Fibroblast of peridontal ligament (primary cell): ENCODE measurements around the gene SCN1B.
"Not testable (repeated sequence)": the region's sequence is repeated elsewhere in the genome, so short reads cannot be mapped to it uniquely, and the experiment has no call there.

Source experiments
- DNase-seq: peaks from one replicate; pipeline ENCODE4 v3.0.0-alpha.2; 2010; ENCODE audit errors: extremely low read depth

Gene SCN1B

DNA sequence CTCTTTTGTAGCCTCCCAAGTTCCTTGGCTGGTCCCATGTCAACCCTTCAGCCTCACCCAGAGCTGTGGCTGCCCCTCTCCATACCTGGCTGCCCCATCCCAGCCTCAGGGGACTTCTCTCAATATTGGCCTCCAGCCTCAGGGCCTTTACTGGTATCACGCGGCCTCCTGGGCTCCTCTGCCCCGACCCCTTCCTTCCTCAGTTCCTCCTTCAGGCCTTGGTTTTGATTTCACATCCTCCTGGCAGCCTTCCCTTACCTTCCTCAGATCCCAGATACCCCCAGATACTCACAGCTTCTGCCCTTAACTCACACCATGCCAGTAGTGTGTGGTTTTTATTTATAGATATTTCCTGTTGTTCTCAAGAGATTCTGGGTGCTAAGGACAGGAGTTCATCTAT, 12.8 kb upstream of the SCN1B start:
- DNase-seq, result no peak

- no peak for DNase-seq
Observed at GRCh38 chr19:35018379-35018778, 11.9 kb upstream of the SCN1B start.

GRCh38 chr19:35019144-35019543, 11.1 kb upstream of the SCN1B start:
- DNase-seq, result no peak

DNA sequence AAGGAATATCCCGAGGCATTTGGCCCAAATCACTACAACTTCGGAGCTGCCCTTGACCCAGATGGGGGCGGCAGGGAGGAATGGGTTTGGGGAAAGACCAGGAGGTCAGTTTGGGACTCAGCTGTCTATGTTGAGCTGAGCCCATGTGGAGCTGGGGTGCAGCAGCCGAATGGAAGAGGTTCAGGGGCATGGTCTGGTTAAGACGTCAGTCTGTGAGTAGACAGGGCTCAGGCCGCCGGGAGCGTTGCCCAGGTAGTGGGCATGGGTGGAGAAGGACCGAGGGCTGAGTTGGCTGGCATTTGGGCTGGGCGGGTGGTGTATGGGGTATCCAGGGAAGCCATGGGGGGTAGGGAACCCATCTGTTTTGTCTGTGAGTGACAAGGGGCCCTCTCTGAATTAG, 9.3 kb upstream of the SCN1B start:
- DNase-seq, result no peak

- DNase-seq, result no peak
Observed at GRCh38 chr19:35021596-35021995, 8.7 kb upstream of the SCN1B start.

- no peak for DNase-seq
Observed at GRCh38 chr19:35022460-35022859, 7.8 kb upstream of the SCN1B start.

DNA sequence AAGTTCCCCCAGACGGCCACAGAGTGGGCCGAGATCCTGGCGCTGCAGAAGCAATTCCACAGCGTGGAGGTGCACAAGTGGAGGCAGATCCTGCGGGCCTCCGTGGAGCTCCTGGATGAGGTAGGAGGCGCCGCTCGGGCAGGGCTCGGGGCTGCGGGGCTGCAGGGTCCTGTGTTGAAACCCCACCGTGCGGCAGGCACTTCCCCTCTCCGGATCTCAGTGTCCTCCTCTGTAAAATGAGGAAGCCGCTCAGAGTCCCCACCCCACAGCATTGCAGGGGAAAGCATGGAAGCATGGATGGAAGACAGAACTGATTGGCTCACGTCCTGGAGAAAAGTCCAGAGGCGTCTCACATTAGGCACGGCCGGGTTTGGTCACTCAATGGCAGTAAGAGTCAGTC, 6.8 kb upstream of the SCN1B start:
- DNase-seq, result no peak

- no peak for DNase-seq
Observed at GRCh38 chr19:35024095-35024494, 6.2 kb upstream of the SCN1B start.

DNA sequence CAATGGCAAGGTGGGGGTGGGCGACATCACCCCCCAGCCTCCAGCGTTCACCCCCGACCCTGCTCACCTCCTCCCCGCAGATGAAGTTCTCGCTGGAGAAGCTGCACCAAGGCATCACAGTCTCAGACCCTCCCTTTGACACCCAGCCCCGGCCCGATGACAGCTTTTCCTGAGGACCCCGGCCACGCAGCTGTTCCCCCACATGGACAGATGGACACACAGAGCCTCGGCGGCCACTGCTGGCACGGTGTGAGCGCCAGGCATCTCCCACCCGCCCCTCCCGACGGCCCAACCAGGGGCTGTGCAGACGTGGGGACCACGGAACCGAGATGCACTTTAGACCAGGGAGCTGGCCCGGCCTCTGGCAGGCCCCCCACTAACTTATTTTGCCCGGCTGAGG, 4.3 kb upstream of the SCN1B start:
- DNase-seq, result no peak

- no peak for DNase-seq
Observed at GRCh38 chr19:35026418-35026817, 3.9 kb upstream of the SCN1B start.

DNA sequence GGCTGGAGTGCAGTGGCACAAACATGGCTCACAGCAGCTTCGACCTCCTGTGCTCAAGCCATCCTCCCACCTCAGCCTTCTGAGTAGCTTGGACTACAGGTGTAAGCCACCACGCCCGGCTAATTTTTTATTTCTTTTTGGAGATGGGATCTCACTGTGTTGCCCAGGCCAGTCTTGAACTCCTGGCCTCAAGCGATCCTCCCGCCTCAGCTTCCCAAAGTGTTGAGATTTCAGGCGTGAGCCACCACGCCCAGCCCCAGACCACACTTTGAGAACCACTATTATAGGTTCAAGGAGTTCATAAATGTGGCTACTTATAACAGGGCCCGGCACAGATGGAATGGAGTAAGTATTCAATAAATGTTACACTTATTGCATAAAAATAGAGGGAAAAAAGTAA, 3.3 kb upstream of the SCN1B start:
- no peak for DNase-seq

GRCh38 chr19:35027851-35028599, 2.2 kb upstream of the SCN1B start:
- peak; percentile 44 for DNase-seq

DNA sequence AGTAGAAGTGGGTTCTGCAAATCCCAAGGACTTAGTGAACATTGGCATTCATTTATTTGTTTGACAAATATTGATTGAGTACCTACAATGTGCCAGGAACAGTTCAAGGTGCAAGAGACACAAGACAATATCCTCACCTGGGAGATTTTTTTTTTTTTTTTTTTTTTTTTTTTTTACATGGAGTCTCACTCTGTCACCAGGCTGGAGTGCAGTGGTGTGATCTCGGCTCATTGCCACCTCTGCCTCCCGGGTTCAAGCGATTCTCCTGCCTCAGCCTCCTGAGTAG, 1.7 kb upstream of the SCN1B start:
- not testable (repeated sequence) for DNase-seq

DNA sequence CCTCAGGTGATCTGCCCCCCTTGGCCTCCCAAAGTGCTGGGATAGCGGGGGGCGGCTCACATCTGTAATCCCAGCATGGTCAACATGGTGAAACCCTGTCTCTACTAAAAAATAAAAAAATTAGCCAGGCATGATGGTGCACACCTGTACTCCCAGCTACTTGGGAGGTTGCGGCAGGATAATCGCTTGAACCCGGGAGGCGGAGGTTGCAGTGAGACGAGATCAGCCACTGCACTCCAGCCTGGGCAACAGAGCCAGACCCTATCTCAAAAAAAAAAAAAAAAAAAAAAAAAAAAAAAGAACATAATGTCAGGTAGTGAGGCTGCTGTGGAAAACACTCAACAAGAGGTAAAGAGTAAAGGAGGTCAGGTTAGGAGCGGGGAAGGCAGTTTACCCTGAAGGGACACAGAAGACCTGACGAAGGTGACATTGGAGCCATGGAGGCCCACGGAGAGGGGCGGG, 964 bp upstream of the SCN1B start:
- DNase-seq, result not testable (repeated sequence)

DNA sequence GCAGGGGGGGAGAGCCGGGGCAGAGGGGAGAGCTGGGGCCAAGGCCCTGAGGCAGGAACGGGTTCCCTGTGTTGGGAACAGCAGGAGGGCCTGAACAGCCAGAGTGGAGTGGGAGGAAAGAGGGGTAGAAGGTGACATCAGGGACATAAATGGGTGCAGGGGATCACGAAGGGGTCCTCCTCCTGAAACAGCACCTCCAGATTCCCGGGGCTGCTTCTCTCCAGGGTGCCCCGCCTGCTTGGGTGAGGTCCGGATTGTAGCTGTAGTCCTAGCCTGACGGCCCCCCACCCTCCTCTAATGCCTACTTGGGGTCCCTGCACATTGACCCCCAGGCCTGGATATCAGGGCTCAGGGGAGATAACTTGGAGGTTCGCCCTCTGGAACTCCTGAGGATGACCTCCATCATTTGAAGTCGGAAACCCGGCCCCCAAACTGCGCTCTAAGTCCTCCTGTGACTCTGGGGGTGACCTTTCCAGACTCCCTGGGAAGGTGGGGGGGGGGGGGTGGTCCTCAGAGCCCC, 473 bp upstream of the SCN1B start:
- DNase-seq, result no peak

DNA sequence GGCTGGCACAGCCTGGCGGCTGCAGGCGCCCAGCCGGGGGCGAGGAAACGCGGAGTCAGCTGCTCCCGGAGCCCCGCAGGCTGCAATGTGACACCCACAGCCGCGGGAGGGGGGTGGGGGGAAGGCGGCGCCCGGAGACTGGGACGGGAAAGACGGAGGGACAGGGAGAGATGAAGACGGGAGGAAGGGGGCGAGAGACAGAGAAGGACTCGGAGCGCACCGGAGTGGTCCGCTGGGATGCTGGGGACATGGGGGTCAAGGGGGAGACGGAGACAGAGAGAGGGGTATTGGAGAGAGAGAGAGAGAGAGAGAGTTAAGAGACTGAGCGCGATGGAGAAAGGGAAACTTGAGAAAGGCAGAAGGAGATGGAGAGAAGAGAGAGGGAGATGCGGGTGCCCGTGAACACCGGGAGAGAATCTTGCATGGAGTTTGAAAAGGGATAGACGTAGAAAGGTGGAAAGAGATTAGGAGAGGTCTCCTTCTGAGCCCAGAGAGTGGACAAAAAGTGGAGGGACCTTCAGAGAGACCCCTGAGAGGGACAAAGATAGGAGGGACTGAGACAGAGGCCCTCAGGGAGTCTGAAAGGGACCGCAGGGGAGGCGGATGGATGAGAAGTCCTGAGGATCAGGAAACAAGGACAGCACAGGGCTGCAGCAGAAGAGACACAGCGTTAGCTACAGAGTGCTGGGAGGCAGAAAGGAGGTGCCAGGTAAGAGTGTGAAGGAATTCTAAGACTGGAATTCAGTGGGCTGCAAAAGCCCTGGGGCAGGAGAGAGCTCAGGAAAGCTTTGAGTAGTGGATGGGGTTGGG, 1.0 kb downstream of the SCN1B start:
- peak; percentile 24 for DNase-seq

- DNase-seq, result no peak
Observed at GRCh38 chr19:35032356-35032865, 2.1 kb downstream of the SCN1B start.

- no peak for DNase-seq
Observed at GRCh38 chr19:35033067-35034004, 3.1 kb downstream of the SCN1B start.

DNA sequence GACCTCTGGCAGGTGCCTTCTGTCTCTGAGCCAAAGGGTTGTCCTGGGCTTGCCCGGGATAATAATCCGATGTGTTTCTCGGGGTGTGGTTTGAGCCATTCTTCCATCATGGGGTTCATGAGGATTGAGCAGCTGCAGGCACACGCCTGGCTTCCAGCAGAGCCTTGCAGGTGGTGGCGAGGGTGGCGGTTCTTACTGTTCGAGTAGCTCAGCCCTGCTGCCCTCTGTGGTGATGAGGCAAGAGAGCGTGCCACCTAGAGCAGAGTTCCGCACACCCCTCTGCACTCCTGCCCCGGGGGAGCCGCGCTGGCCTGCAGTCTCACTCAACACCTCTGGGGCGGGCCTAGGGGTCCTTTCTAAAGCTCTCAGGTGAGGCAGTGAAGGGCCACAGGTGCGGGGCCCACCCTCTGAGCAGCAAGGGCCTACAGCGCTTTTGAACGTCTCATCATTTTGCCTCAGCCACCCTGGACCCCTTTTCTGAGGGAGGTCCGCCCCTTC, 3.8 kb downstream of the SCN1B start:
- DNase-seq, result no peak

DNA sequence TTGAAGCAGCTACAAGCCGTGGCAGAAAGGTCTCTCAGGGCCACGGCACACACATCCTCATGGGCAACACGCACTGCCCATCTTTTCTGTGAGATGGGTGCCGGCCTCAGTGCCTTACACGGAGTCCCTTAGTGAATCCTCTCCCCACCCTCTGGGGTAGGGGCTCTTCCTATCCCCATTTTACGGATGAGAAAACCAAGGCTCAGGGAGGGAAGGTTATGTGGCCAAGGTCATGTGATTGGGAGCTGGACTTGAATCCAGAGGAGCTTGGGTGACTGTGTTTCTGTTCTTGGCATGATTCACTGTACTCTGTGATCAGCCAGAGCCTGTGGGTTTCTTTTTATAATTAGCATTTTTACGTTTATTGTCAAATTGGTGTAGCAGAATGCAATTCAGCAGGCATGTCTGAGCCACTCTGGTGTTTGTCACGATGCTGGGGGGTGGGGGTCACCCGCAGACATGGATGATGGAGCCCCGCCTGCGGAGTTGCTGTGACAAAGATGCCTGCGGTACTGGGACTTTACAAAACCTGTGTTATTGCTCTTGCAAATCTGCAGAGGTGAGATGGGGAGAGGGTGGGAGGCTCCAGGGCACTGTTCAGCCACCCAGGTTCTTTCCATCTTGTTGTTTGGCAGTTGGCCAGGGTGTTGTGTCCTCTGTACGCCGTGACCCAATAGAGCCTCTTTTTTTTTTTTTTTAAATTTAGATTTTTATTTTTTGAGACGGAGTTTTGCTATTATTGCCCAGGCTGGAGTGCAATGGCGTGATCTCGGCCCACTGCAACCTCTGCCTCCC, 4.5 kb downstream of the SCN1B start:
- DNase-seq, result no peak
